IPS DF 19.7 (cell line): ENCODE results near the gene COL5A1.

Experiments used
- DNase-seq: peaks from one replicate; pipeline ENCODE4 v3.0.0-alpha.2; 2013; ENCODE audit warnings: low read depth, low spot score

COL5A1 gene

GRCh38 chr9:134888603-134889190, 247.1 kb downstream of the COL5A1 start:
- no peak for DNase-seq

DNA sequence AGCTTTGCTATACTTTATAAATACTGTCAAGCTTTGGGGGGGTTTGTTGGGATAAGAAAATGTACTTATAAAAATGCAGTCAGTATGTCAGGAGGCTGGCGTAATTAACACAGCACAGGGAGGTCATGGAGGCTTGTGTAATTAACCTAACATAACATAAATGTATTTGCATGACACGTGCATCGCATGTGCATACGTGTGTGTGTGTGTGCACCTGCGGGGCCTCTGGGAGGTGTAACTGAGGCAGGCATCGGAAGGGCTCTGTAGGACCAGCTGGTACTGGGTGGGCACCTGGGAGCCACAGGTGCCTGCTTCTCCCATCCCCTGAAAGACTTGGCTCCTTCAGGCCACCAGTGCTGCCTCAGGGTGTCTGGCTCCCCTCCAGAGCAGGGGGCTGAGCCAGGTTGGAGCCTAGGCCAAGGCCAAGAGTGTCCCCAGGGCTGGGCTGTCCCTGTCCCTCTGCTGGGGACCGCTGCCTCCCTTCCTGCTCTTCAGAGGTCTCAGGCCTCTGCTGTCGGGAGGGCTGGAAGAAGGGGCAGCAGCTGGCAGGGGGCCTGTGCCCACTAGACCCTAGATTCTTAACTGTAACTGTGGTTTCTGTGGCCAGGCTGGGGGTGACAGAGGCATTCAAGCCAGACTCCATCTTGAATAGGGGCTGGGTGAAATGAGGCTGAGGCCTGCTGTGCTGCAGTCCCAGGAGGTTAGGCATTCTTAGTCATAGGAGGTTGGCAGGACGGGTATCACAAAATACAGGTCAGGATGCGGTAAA, 248.0 kb downstream of the COL5A1 start:
- no peak for DNase-seq

GRCh38 chr9:134890155-134890495, 248.5 kb downstream of the COL5A1 start:
- no peak for DNase-seq

DNA sequence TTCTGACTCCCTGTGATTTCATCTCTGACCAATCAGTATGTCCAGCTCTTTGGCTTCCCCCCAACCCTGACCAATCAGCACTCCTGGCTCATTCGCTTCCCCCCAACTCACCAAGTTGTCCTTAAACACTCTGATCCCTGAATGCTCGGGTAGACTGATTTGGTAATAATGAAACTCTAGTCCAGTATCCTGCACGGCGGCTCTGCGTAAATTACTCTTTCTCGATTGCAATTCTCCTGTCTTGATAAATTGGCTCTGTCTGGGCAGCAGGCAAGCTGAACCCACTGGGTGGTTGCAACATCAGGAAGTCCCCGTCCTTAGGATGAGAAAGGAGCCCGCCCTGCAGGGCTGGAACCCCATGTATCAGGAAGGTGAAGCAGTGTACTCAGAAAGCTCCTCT, 249.4 kb downstream of the COL5A1 start:
- no peak for DNase-seq

GRCh38 chr9:134891713-134892112, 250.1 kb downstream of the COL5A1 start:
- no peak for DNase-seq

DNA sequence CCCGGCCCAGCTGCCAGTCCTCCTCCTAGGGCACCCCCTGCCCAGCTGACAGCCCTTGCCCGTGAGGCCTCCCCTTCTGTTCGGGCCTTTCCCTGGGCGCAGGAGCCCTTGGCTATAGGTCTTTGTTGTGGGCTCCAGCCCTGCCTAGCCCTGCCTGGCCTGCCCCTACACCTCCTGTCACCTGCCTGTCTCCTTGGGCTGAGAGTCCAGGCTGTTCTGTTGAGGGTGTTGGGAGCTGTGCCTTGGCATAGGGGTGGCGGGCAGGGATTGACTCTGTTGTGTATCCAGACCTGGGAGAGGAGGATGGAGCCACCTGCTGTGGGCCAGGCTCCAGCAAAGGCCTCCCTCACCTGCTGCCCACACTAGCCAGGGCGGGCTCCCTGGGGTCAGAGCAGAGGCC, 250.6 kb downstream of the COL5A1 start:
- DNase-seq: no peak

GRCh38 chr9:134892820-134893420, 251.3 kb downstream of the COL5A1 start:
- DNase-seq: no peak
